ENCODE results near the gene PTPRD. TPM values are rescaled to one million over a fixed set of nuclear protein-coding genes. Genes with fewer than 3 reads are reported as not detected.
A peak's percentile ranks its signal among the peaks of the same experiment; 100 is the strongest.

Gene PTPRD
- total and polyA plus RNA-seq, 2 donors from 2014 or later, result 6.4 to 78.9 TPM

DNA sequence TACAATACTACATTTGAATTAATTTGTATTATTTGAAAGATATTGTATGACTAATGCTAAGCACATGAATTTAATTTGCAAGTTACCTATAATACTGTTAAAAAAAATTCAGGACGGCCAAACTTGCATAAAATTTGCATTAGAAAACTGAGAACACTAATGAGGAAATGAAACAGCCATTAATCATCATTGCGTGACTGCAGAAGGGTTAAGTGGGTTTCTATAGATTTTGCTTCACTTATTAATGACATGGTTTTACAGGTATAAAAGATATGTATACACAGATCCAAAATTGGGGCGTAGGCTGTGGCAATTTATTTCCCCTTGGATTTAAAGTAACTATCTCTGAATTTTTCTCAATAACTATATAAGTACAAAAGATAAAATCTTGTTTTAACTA lies 882.6 kb downstream of the PTPRD start:
- intact Hi-C loops (cut with DNase I), result no loop called here
- H3K9ac ChIP-seq (ENCODE audit: low read length in 3 of 3), result no peak overlapping the region
- H3K4me3 ChIP-seq (ENCODE audit: low read length in 3 of 3), result no peak overlapping the region
- no peaks in the 10 kb centered on the region for H3K27me3 ChIP-seq (ENCODE audit: control insufficient read depth, insufficient read depth, low read length)
- FAIRE-seq (no peak), DNase-seq (no peak)
- no peaks in the 10 kb centered on the region for H3K4me1 ChIP-seq (ENCODE audit: control insufficient read depth in 2 of 3, insufficient read depth in 2 of 3, low read depth in 1 of 3, low read length in 3 of 3)
- TF ChIP-seq, protein P1, sequence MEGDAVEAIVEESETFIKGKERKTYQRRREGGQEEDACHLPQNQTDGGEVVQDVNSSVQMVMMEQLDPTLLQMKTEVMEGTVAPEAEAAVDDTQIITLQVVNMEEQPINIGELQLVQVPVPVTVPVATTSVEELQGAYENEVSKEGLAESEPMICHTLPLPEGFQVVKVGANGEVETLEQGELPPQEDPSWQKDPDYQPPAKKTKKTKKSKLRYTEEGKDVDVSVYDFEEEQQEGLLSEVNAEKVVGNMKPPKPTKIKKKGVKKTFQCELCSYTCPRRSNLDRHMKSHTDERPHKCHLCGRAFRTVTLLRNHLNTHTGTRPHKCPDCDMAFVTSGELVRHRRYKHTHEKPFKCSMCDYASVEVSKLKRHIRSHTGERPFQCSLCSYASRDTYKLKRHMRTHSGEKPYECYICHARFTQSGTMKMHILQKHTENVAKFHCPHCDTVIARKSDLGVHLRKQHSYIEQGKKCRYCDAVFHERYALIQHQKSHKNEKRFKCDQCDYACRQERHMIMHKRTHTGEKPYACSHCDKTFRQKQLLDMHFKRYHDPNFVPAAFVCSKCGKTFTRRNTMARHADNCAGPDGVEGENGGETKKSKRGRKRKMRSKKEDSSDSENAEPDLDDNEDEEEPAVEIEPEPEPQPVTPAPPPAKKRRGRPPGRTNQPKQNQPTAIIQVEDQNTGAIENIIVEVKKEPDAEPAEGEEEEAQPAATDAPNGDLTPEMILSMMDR (IDR thresholded peaks at IDR 0.05; ENCODE audit: borderline replicate concordance, extremely low read depth, insufficient read depth), result no peak
- H3K9me3 ChIP-seq (ENCODE audit: control insufficient read depth in 2 of 3, insufficient read depth in 1 of 3, low read length in 3 of 3), result no peaks in the 10 kb centered on the region
- H3K27ac ChIP-seq (ENCODE audit: low read depth in 2 of 2, low read length in 2 of 2), result no peak overlapping the region
- H3K36me3 ChIP-seq (ENCODE audit: control insufficient read depth in 2 of 3, insufficient read depth in 3 of 3, low read length in 3 of 3), result no peaks in the 10 kb centered on the region

GRCh38 chr9:9729082-9729481 lies 883.7 kb downstream of the PTPRD start:
- Histone ChIP-seq H3K9me3 (ENCODE audit: control insufficient read depth in 2 of 3, insufficient read depth in 1 of 3, low read length in 3 of 3) (no peaks in the 10 kb centered on the region), H3K9ac (ENCODE audit: low read length in 3 of 3) (no peak overlapping the region), H3K4me3 (ENCODE audit: low read length in 3 of 3) (no peak overlapping the region), H3K4me1 (ENCODE audit: control insufficient read depth in 2 of 3, insufficient read depth in 2 of 3, low read depth in 1 of 3, low read length in 3 of 3) (no peaks in the 10 kb centered on the region), H3K27me3 (ENCODE audit: control insufficient read depth, insufficient read depth, low read length) (no peaks in the 10 kb centered on the region), H3K27ac (ENCODE audit: low read depth in 2 of 2, low read length in 2 of 2) (no peak overlapping the region), H3K36me3 (ENCODE audit: control insufficient read depth in 2 of 3, insufficient read depth in 3 of 3, low read length in 3 of 3) (no peaks in the 10 kb centered on the region)
- FAIRE-seq (no peak), DNase-seq (no peak)
- TF ChIP-seq, protein P1 (IDR thresholded peaks at IDR 0.05; ENCODE audit: borderline replicate concordance, extremely low read depth, insufficient read depth), result no peak
- intact Hi-C loops (cut with DNase I), result no loop called here

- DNase-seq (peak in 1 of 5 donors; percentile 54), FAIRE-seq (no peak)
- Histone ChIP-seq H3K27me3 (ENCODE audit: control insufficient read depth, insufficient read depth, low read length) (no peaks in the 10 kb centered on the region), H3K4me1 (ENCODE audit: control insufficient read depth in 2 of 3, insufficient read depth in 2 of 3, low read depth in 1 of 3, low read length in 3 of 3) (no peaks in the 10 kb centered on the region), H3K27ac (ENCODE audit: low read depth in 2 of 2, low read length in 2 of 2) (no peak overlapping the region), H3K36me3 (ENCODE audit: control insufficient read depth in 2 of 3, insufficient read depth in 3 of 3, low read length in 3 of 3) (no peaks in the 10 kb centered on the region), H3K9me3 (ENCODE audit: control insufficient read depth in 2 of 3, insufficient read depth in 1 of 3, low read length in 3 of 3) (peaks cover 0 to 11% (median 0%) of the 10 kb centered on the region in 3 donors), H3K9ac (ENCODE audit: low read length in 3 of 3) (no peak overlapping the region), H3K4me3 (ENCODE audit: low read length in 3 of 3) (no peak overlapping the region)
- intact Hi-C loops (cut with DNase I), result no loop called here
- TF ChIP-seq, protein P1 (IDR thresholded peaks at IDR 0.05; ENCODE audit: borderline replicate concordance, extremely low read depth, insufficient read depth), result no peak
Observed at GRCh38 chr9:9719373-9720112, 893.3 kb downstream of the PTPRD start.

Data from kidney (tissue), 14 donors.